Large intestine (tissue), 3 donors: Measurements from ENCODE around the gene PDHX. TPM values are rescaled to one million over a fixed set of nuclear protein-coding genes. Genes with fewer than 3 reads are reported as not detected.

Source experiments
- DNase-seq, 2 donors: peaks; one replicate each; pipeline versions ENCODE4 v3.0.0 to v3.0.0-alpha.2; 2013
- H3K27ac ChIP-seq: one replicate; pipeline ENCODE4 v1.5.1; 2013; ENCODE audit warnings: low read length
- H3K27me3 ChIP-seq: 2 replicates; pipeline ENCODE4 v1.6.1; 2013; ENCODE audit warnings: low read length; ENCODE audit not compliant: control insufficient read depth, insufficient read depth
- H3K36me3 ChIP-seq: 2 replicates; pipeline ENCODE4 v1.6.1; 2013; ENCODE audit warnings: low read length; ENCODE audit not compliant: control insufficient read depth, insufficient read depth
- H3K4me1 ChIP-seq: one replicate; pipeline ENCODE4 v1.6.1; 2013; ENCODE audit warnings: low read length; ENCODE audit not compliant: control insufficient read depth, insufficient read depth
- H3K4me3 ChIP-seq: one replicate; pipeline ENCODE4 v1.5.1; 2013; ENCODE audit warnings: low read length
- H3K9me3 ChIP-seq: one replicate; pipeline ENCODE4 v1.6.1; 2013; ENCODE audit warnings: mild to moderate bottlenecking, low read depth, low read length, moderate library complexity; ENCODE audit not compliant: control insufficient read depth
- WGBS: methylation state at CpG from one replicate; pipeline ENCODE4 v1.1.5; 2013; ENCODE audit warnings: low lambda C conversion rate; ENCODE audit not compliant: insufficient coverage; 5-methylcytosine and 5-hydroxymethylcytosine counted together
- polyA plus RNA-seq: library from polyadenylated mRNA; unstranded; fragments of 120-200 nt; gene quantifications from one replicate; pipeline ENCODE4 v1.2.1, GENCODE V29; 2013

The PDHX gene
- polyA plus RNA-seq, 1 donor = 25.6 TPM

GRCh38 chr11:34926831-34927132, 10.4 kb downstream of the PDHX start:
- Histone ChIP-seq H3K4me1 (no peaks in the 10 kb centered on the region), H3K27me3 (no peaks in the 10 kb centered on the region), H3K36me3 (peaks cover under 1% of the 10 kb centered on the region), H3K9me3 (no peaks in the 10 kb centered on the region), H3K4me3 (no peak overlapping the region), H3K27ac (no peak overlapping the region)
- no peak for DNase-seq

GRCh38 chr11:34928268-34928959, 12.0 kb downstream of the PDHX start:
- H3K9me3 ChIP-seq = no peaks in the 10 kb centered on the region
- no peaks in the 10 kb centered on the region for H3K4me1 ChIP-seq
- no peaks in the 10 kb centered on the region for H3K27me3 ChIP-seq
- H3K4me3 ChIP-seq = no peak overlapping the region
- no peak for DNase-seq
- peaks cover 8% of the 10 kb centered on the region for H3K36me3 ChIP-seq
- H3K27ac ChIP-seq = no peak overlapping the region
- WGBS = 43% methylated on average over 2 of the region's 3 CpGs

GRCh38 chr11:34928960-34929680, 12.7 kb downstream of the PDHX start:
- Histone ChIP-seq H3K9me3 (no peaks in the 10 kb centered on the region), H3K36me3 (peaks cover 10% of the 10 kb centered on the region), H3K27me3 (no peaks in the 10 kb centered on the region), H3K4me3 (no peak overlapping the region), H3K4me1 (no peaks in the 10 kb centered on the region), H3K27ac (no peak overlapping the region)
- no peak for DNase-seq
- 91% methylated on average over 4 of the region's 7 CpGs for WGBS

- peaks cover 10% of the 10 kb centered on the region for H3K36me3 ChIP-seq
- no peaks in the 10 kb centered on the region for H3K27me3 ChIP-seq
- no peak overlapping the region for H3K27ac ChIP-seq
- H3K4me3 ChIP-seq = no peak overlapping the region
- DNase-seq = peak; percentile 24 to 58
- H3K9me3 ChIP-seq = no peaks in the 10 kb centered on the region
- no peaks in the 10 kb centered on the region for H3K4me1 ChIP-seq
- WGBS = 93% methylated on average over 2 of the region's 11 CpGs
Measured at GRCh38 chr11:34929794-34930763, 13.7 kb downstream of the PDHX start.

- DNase-seq = no peak
- no peak overlapping the region for H3K27ac ChIP-seq
- 80% methylated on average over 1 of the region's 6 CpGs for WGBS
Measured at GRCh38 chr11:34936945-34937629, 20.7 kb downstream of the PDHX start.

GRCh38 chr11:34938611-34939010, 22.2 kb downstream of the PDHX start:
- H3K9me3 ChIP-seq = peaks cover 3% of the 10 kb centered on the region
- no peak overlapping the region for H3K27ac ChIP-seq
- no peaks in the 10 kb centered on the region for H3K27me3 ChIP-seq
- H3K4me3 ChIP-seq = no peak overlapping the region
- DNase-seq = no peak
- H3K36me3 ChIP-seq = peaks cover 5% of the 10 kb centered on the region
- WGBS = 20% methylated on average over 1 of the region's 1 CpG
- H3K4me1 ChIP-seq = no peaks in the 10 kb centered on the region

More at GRCh38 chr11:34936945-34937629, 20.7 kb downstream of the PDHX start:
- Histone ChIP-seq H3K27me3 (no peaks in the 10 kb centered on the region), H3K36me3 (peaks cover 12% of the 10 kb centered on the region), H3K9me3 (peaks cover 3% of the 10 kb centered on the region), H3K4me3 (no peak overlapping the region), H3K4me1 (no peaks in the 10 kb centered on the region)

- peaks cover 7% of the 10 kb centered on the region for H3K36me3 ChIP-seq
- H3K9me3 ChIP-seq = peaks cover 3% of the 10 kb centered on the region
- no peak overlapping the region for H3K27ac ChIP-seq
- DNase-seq = no peak
- no peaks in the 10 kb centered on the region for H3K4me1 ChIP-seq
- H3K27me3 ChIP-seq = no peaks in the 10 kb centered on the region
- H3K4me3 ChIP-seq = no peak overlapping the region
- WGBS = 80% methylated on average over 2 of the region's 4 CpGs
Measured at GRCh38 chr11:34940026-34940677, 23.7 kb downstream of the PDHX start.

- no peaks in the 10 kb centered on the region for H3K4me1 ChIP-seq
- peaks cover 3% of the 10 kb centered on the region for H3K9me3 ChIP-seq
- H3K36me3 ChIP-seq = peaks cover 7% of the 10 kb centered on the region
- H3K27ac ChIP-seq = no peak overlapping the region
- 100% methylated on average over 1 of the region's 13 CpGs for WGBS
- no peak overlapping the region for H3K4me3 ChIP-seq
- DNase-seq = no peak
- H3K27me3 ChIP-seq = no peaks in the 10 kb centered on the region
Measured at GRCh38 chr11:34941688-34942087, 25.3 kb downstream of the PDHX start.

GRCh38 chr11:34944692-34945091, 28.3 kb downstream of the PDHX start:
- WGBS = 100% methylated on average over 1 of the region's 1 CpG
- Histone ChIP-seq H3K27ac (no peak overlapping the region), H3K36me3 (peaks cover 7% of the 10 kb centered on the region), H3K9me3 (peaks cover 3% of the 10 kb centered on the region), H3K4me1 (no peaks in the 10 kb centered on the region), H3K27me3 (no peaks in the 10 kb centered on the region), H3K4me3 (no peak overlapping the region)
- DNase-seq = no peak

GRCh38 chr11:34948696-34949095, 32.3 kb downstream of the PDHX start:
- no peaks in the 10 kb centered on the region for H3K9me3 ChIP-seq
- DNase-seq = no peak
- no peak overlapping the region for H3K27ac ChIP-seq
- H3K27me3 ChIP-seq = no peaks in the 10 kb centered on the region
- no peak overlapping the region for H3K4me3 ChIP-seq
- no peaks in the 10 kb centered on the region for H3K4me1 ChIP-seq
- H3K36me3 ChIP-seq = peaks cover 2% of the 10 kb centered on the region
